Measurements from ENCODE around the gene RALGDS. TPM values are rescaled to one million over a fixed set of nuclear protein-coding genes. Genes with fewer than 3 reads are reported as not detected.

The RALGDS gene
- total and polyA plus RNA-seq, 2 of the 4 experiments (the other 2 are of a cell fraction), result 13.1 to 36.9 TPM

DNA sequence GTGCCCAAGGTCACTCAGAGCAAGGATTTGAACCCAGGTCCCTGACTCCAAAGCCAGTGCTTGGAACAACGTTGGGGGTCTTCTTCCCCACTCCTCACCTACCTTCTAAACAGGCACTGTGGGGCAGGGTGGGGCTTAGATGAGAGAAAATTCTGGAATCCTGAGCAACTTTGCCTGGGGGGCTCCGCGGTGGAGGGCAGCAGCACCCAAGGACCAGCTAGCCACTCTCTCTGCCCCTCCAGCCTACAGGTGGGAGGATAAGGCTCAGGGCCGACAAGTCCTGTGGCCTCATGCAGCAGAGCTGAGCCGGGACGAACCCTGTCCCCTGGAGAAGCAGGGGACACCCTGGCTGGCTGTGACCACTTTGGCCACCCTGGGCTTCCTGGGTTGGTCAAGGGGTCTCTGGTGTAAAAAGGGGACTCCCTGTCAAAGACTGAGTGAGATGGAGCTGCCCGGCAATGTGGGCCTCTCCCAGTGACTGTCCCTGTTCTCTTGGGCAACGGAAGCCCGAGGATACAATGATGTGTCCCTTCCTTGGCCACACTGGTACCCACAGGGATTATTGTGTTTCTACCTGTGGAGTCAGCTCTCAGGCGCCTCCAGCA lies 32.8 kb downstream of the RALGDS start:
- no peak overlapping the region for H3K14ac ChIP-seq (replicated peaks; ENCODE audit: low read depth, low read length)
- H3K4me3 ChIP-seq (ENCODE audit: insufficient read depth, low read depth, low read length), result no peak overlapping the region
- H2BK120ac ChIP-seq (ENCODE audit: low read depth, low read length), result no peak overlapping the region
- in situ Hi-C loops (cut with MboI; ENCODE audit: low sequenced_read_pairs), result no loop called here
- H3K18ac ChIP-seq (ENCODE audit: low read depth, low read length), result no peak overlapping the region
- H3K27ac ChIP-seq (ENCODE audit: insufficient read depth, low read length), result no peak overlapping the region
- ChIA-PET POLR2A (ENCODE audit: unreplicated experiment) (no interaction called here), CTCF (no interaction called here)
- no TSS peak for BruUV-seq (replicated peaks)
- H3K9me3 ChIP-seq (ENCODE audit: control insufficient read depth, insufficient read depth, low read length), result no peaks in the 10 kb centered on the region
- H3K79me1 ChIP-seq (ENCODE audit: low read depth in 1 of 2, low read length in 2 of 2), result no peaks in the 10 kb centered on the region
- no peak overlapping the region for H4K8ac ChIP-seq (ENCODE audit: low read depth in 2 of 2, low read length in 2 of 2)
- H3K4me1 ChIP-seq (ENCODE audit: control insufficient read depth, insufficient read depth, low read length), result no peaks in the 10 kb centered on the region
- H3K4me2 ChIP-seq (ENCODE audit: low read depth, low read length), result no peak overlapping the region
- H2BK15ac ChIP-seq (ENCODE audit: low read depth, low read length), result no peak overlapping the region
- ATAC-seq (ENCODE audit: low read depth) (no peak), DNase-seq (no peak)
- no peak overlapping the region for H2AK5ac ChIP-seq (ENCODE audit: low read depth, low read length)
- intact Hi-C loops (cut with micrococcal nuclease), result no loop called here
- H3K23ac ChIP-seq (ENCODE audit: low read depth, low read length), result no peak overlapping the region
- H3K4ac ChIP-seq (ENCODE audit: low read depth, low read length), result no peak overlapping the region
- 82% methylated on average over 4 of the region's 10 CpGs; no CpG with 5 or more reads in 1 of the 2 experiments for WGBS, 2 experiments (ENCODE audit: extremely low coverage in 2 of 2, insufficient read length in 1 of 2)
- no peaks in the 10 kb centered on the region for H3K9me1 ChIP-seq (ENCODE audit: insufficient read depth, low read length)
- no peak overlapping the region for H2AK9ac ChIP-seq (replicated peaks; ENCODE audit: low read depth, low read length, poor library complexity)
- H4K20me1 ChIP-seq (ENCODE audit: insufficient read depth, low read length), result no peaks in the 10 kb centered on the region
- no peak for TF ChIP-seq MXI1 (IDR thresholded peaks at IDR 0.05; ENCODE audit: borderline replicate concordance, low read depth, low read length)
- TF ChIP-seq RAD21 (IDR thresholded peaks at IDR 0.05; ENCODE audit: low read length), result no peak
- TF ChIP-seq POLR2A (IDR thresholded peaks at IDR 0.05; ENCODE audit: low read depth, low read length), result no peak
- TF ChIP-seq FOS (IDR thresholded peaks at IDR 0.05; ENCODE audit: low read depth, low read length), result no peak
- TF ChIP-seq CEBPB (IDR thresholded peaks at IDR 0.05; ENCODE audit: low read depth, low read length), result no peak
- TF ChIP-seq RFX5 (IDR thresholded peaks at IDR 0.05; ENCODE audit: low read depth, low read length), result no peak
- TF ChIP-seq, protein P1, sequence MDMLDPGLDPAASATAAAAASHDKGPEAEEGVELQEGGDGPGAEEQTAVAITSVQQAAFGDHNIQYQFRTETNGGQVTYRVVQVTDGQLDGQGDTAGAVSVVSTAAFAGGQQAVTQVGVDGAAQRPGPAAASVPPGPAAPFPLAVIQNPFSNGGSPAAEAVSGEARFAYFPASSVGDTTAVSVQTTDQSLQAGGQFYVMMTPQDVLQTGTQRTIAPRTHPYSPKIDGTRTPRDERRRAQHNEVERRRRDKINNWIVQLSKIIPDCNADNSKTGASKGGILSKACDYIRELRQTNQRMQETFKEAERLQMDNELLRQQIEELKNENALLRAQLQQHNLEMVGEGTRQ (IDR thresholded peaks at IDR 0.05; ENCODE audit: low read depth, low read length), result no peak
- no peak for TF ChIP-seq NFE2L2 (IDR thresholded peaks at IDR 0.05; ENCODE audit: low read depth, low read length)
- no peak for TF ChIP-seq MAFK (IDR thresholded peaks at IDR 0.05; ENCODE audit: low read depth, low read length)
- TF ChIP-seq SMC3 (IDR thresholded peaks at IDR 0.05; ENCODE audit: low read depth, low read length), result no peak
- no peak for TF ChIP-seq BHLHE40 (IDR thresholded peaks at IDR 0.05; ENCODE audit: low read depth, low read length)
- TF ChIP-seq RCOR1 (IDR thresholded peaks at IDR 0.05; ENCODE audit: insufficient replicate concordance, low read length), result no peak
- TF ChIP-seq, protein P2, sequence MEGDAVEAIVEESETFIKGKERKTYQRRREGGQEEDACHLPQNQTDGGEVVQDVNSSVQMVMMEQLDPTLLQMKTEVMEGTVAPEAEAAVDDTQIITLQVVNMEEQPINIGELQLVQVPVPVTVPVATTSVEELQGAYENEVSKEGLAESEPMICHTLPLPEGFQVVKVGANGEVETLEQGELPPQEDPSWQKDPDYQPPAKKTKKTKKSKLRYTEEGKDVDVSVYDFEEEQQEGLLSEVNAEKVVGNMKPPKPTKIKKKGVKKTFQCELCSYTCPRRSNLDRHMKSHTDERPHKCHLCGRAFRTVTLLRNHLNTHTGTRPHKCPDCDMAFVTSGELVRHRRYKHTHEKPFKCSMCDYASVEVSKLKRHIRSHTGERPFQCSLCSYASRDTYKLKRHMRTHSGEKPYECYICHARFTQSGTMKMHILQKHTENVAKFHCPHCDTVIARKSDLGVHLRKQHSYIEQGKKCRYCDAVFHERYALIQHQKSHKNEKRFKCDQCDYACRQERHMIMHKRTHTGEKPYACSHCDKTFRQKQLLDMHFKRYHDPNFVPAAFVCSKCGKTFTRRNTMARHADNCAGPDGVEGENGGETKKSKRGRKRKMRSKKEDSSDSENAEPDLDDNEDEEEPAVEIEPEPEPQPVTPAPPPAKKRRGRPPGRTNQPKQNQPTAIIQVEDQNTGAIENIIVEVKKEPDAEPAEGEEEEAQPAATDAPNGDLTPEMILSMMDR (conservative IDR thresholded peaks at IDR 0.05; ENCODE audit: low read depth, low read length), result no peak
- TF ChIP-seq, protein P3, sequence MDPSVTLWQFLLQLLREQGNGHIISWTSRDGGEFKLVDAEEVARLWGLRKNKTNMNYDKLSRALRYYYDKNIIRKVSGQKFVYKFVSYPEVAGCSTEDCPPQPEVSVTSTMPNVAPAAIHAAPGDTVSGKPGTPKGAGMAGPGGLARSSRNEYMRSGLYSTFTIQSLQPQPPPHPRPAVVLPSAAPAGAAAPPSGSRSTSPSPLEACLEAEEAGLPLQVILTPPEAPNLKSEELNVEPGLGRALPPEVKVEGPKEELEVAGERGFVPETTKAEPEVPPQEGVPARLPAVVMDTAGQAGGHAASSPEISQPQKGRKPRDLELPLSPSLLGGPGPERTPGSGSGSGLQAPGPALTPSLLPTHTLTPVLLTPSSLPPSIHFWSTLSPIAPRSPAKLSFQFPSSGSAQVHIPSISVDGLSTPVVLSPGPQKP (IDR thresholded peaks at IDR 0.05; ENCODE audit: borderline replicate concordance, low read depth, low read length), result no peak
- TF ChIP-seq MAZ (IDR thresholded peaks at IDR 0.05; ENCODE audit: borderline replicate concordance, low read depth, low read length), result no peak
- TF ChIP-seq CHD1 (IDR thresholded peaks at IDR 0.05; ENCODE audit: low read depth, low read length), result no peak
- no peak overlapping the region for H2BK20ac ChIP-seq (ENCODE audit: low read depth, low read length)
- no peak overlapping the region for H4K5ac ChIP-seq (ENCODE audit: low read depth, low read length)
- H2AFZ ChIP-seq (replicated peaks; ENCODE audit: low read length, poor library complexity), result no peak overlapping the region
- no peak overlapping the region for H3K56ac ChIP-seq (ENCODE audit: extremely low read depth, insufficient read depth, low read length)
- H3K27me3 ChIP-seq (ENCODE audit: control insufficient read depth, insufficient read depth, low read length), result peaks cover 3% of the 10 kb centered on the region; the same call in 1 of the 2 replicates
- no peaks in the 10 kb centered on the region for H3K36me3 ChIP-seq (ENCODE audit: control insufficient read depth, insufficient read depth, low read length)
- no peak overlapping the region for H3K9ac ChIP-seq (ENCODE audit: low read depth, low read length)
- H4K91ac ChIP-seq (ENCODE audit: insufficient read depth, low read depth, low read length), result no peak overlapping the region
- dilution Hi-C loops (cut with HindIII; ENCODE audit: low sequenced_read_pairs, unreplicated experiment), result no loop called here
- H2BK5ac ChIP-seq (ENCODE audit: low read depth, low read length, poor library complexity, severe bottlenecking), result no peak overlapping the region

Data from IMR-90 (cell line).